ENCODE results near the gene OS9.

DNA sequence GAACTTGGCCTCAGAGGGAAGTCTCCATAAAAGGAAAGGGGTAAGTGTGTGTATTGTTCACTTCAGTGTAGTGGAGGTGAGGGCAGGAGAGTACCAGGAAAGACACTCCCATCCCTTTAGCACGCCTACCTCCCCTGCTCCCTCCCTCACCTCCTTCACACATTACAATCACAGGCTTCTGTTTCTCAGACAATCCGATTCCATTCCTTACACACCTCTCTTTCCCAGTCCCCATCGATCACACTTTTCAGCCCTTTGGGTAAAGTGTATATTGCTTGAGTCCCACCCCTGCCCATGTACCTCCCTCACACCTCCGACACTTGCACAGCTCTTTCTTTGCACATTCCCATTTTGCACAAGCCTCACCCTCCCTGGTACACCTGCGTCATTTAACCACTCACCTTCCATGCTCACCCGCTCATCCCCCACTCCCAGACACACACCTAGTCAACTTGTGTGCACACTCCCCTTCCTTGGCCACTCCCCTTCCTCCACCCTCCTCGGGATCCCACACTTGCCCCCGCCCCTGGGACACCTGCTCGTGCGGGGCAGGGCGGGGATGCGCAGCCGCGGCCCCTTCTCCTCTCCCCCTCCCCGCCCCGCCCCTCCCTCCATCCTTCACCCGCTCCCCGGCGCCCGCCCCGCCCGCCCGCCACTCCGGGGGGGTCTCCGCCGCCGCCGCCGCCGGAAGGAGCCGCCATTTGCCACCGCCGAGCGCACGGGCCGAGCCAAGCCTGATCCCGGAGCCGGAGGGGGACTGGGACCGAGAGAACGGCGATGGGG lies 60.7 kb downstream of the OS9 start, which contains the start of gene MARCHF9:
- no peak for TF ChIP-seq TAF1 (IDR thresholded peaks at IDR 0.05; ENCODE audit: low read depth, low read length)
- TF ChIP-seq POLR2AphosphoS5 (IDR thresholded peaks at IDR 0.05; ENCODE audit: low read depth, low read length) = no peak
- no peak for TF ChIP-seq POLR2A (IDR thresholded peaks at IDR 0.05; ENCODE audit: low read depth, low read length)

All from GM12891 (cell line).